ENCODE results near the gene CLCA1. TPM values are rescaled to one million over a fixed set of nuclear protein-coding genes. Genes with fewer than 3 reads are reported as not detected.
A peak's percentile ranks its signal among the peaks of the same experiment; 100 is the strongest.

CLCA1 gene
- total RNA-seq, 1 donor from 2014 or later, result 0.18 TPM

- no peak for DNase-seq (ENCODE audit: low spot score)
These were observed 7.2 kb upstream of the CLCA1 start for GRCh38 chr1:86461482-86461881.

- no peak for DNase-seq (ENCODE audit: low spot score)
These were observed 3.9 kb upstream of the CLCA1 start for GRCh38 chr1:86464819-86465218.

- DNase-seq (ENCODE audit: low spot score), result no peak
These were observed 2.5 kb upstream of the CLCA1 start for GRCh38 chr1:86466109-86466844.

GRCh38 chr1:86466986-86467385 lies 1.7 kb upstream of the CLCA1 start:
- no peak for DNase-seq (ENCODE audit: low spot score)

- no peak for DNase-seq (ENCODE audit: low spot score)
These were observed 2.1 kb downstream of the CLCA1 start for GRCh38 chr1:86470859-86471258.

- DNase-seq (ENCODE audit: low spot score), result no peak
These were observed 2.6 kb downstream of the CLCA1 start for GRCh38 chr1:86471291-86471690.

GRCh38 chr1:86472152-86472551 lies 3.4 kb downstream of the CLCA1 start:
- DNase-seq (ENCODE audit: low spot score), result no peak

- no peak for DNase-seq (ENCODE audit: low spot score)
These were observed 4.0 kb downstream of the CLCA1 start for GRCh38 chr1:86472767-86473166.

GRCh38 chr1:86477256-86477655 lies 8.5 kb downstream of the CLCA1 start:
- DNase-seq (ENCODE audit: low spot score), result no peak

- DNase-seq (ENCODE audit: low spot score), result no peak
These were observed 9.0 kb downstream of the CLCA1 start for GRCh38 chr1:86477682-86478081.

GRCh38 chr1:86478416-86479156 lies 9.9 kb downstream of the CLCA1 start:
- DNase-seq (ENCODE audit: low spot score), result no peak

GRCh38 chr1:86481966-86482365 lies 13.2 kb downstream of the CLCA1 start:
- DNase-seq (ENCODE audit: low spot score), result no peak

GRCh38 chr1:86487131-86487810 lies 18.5 kb downstream of the CLCA1 start:
- DNase-seq (ENCODE audit: low spot score), result peak; percentile 54

GRCh38 chr1:86487811-86488141 lies 19.0 kb downstream of the CLCA1 start:
- DNase-seq (ENCODE audit: low spot score), result no peak

GRCh38 chr1:86489242-86489878 lies 20.6 kb downstream of the CLCA1 start:
- no peak for DNase-seq (ENCODE audit: low spot score)

- no peak for DNase-seq (ENCODE audit: low spot score)
These were observed 22.6 kb downstream of the CLCA1 start for GRCh38 chr1:86491171-86491950.

- no peak for DNase-seq (ENCODE audit: low spot score)
These were observed 29.6 kb downstream of the CLCA1 start for GRCh38 chr1:86498281-86498680.

GRCh38 chr1:86499987-86500593 lies 31.4 kb downstream of the CLCA1 start:
- no peak for DNase-seq (ENCODE audit: low spot score)

GRCh38 chr1:86500714-86501113 lies 32.0 kb downstream of the CLCA1 start:
- no peak for DNase-seq (ENCODE audit: low spot score)

- DNase-seq (ENCODE audit: low spot score), result peak; percentile 52
These were observed 33.5 kb downstream of the CLCA1 start for GRCh38 chr1:86502125-86502646.
